IPS-18a (cell line): ENCODE measurements around the gene TFG.

Experiments
- H3K27ac ChIP-seq: one replicate; pipeline ENCODE4 v1.5.1; 2013; ENCODE audit warnings: low read length
- H3K27me3 ChIP-seq: one replicate; pipeline ENCODE4 v1.6.1; 2013; ENCODE audit warnings: mild to moderate bottlenecking, low read length; ENCODE audit not compliant: control insufficient read depth, insufficient read depth
- H3K36me3 ChIP-seq: one replicate; pipeline ENCODE4 v1.6.1; 2013; ENCODE audit warnings: low read depth, low read length; ENCODE audit not compliant: control insufficient read depth
- H3K4me1 ChIP-seq: one replicate; pipeline ENCODE4 v1.6.1; 2013; ENCODE audit warnings: low read depth, low read length; ENCODE audit not compliant: control insufficient read depth
- H3K4me3 ChIP-seq: one replicate; pipeline ENCODE4 v1.5.1; 2013; ENCODE audit warnings: low read length
- H3K9ac ChIP-seq: one replicate; pipeline ENCODE4 v1.6.1; 2013; ENCODE audit warnings: mild to moderate bottlenecking, low read length, moderate library complexity
- H3K9me3 ChIP-seq: one replicate; pipeline ENCODE4 v1.6.1; 2013; ENCODE audit warnings: low read depth, low read length; ENCODE audit not compliant: control insufficient read depth

Gene TFG

DNA sequence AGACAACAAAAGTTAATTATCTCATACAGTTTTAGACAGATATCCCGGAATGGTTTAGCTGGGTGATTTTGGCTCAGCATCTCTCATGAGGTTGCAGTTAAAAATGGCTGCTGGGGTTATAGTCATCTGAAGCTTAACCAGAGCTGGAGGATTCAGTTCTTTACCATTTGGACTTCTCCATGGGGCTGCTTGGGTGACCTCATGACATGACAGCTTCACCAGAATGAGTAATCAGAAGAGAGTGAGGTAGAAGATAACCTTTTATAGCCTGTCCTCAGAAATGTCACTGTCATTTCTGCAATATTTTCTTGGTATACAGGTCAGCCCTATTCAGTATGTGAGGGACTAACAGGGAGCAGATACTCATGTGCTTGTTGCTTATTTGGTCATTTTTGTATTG is 30.9 kb downstream of the TFG start:
- H3K27ac ChIP-seq, result no peak overlapping the region
- H3K9ac ChIP-seq, result no peak overlapping the region
- no peaks in the 10 kb centered on the region for H3K9me3 ChIP-seq
- peaks cover 4% of the 10 kb centered on the region for H3K4me1 ChIP-seq
- H3K27me3 ChIP-seq, result no peaks in the 10 kb centered on the region
- peaks cover 73% of the 10 kb centered on the region for H3K36me3 ChIP-seq
- H3K4me3 ChIP-seq, result no peak overlapping the region

- Histone ChIP-seq H3K27me3 (no peaks in the 10 kb centered on the region), H3K4me3 (no peak overlapping the region), H3K9me3 (no peaks in the 10 kb centered on the region), H3K27ac (no peak overlapping the region), H3K4me1 (no peaks in the 10 kb centered on the region), H3K36me3 (peaks cover 84% of the 10 kb centered on the region), H3K9ac (no peak overlapping the region)
Observed at GRCh38 chr3:100743535-100743934, 34.2 kb downstream of the TFG start.

DNA sequence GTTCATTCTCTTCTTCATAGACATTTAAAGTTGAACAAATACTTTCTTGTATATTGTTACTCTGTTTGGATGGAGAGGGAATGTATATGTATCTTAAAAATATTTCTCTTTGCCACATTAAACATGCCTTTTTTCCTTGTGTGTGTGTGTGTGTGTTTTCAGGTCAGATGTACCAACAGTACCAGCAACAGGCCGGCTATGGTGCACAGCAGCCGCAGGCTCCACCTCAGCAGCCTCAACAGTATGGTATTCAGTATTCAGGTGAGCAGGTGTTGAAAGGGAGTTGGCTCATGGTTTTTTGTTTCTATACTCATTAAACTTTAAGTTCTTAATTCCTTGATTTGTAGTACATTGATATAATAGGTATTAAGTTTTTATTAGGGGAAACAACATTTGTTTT is 35.4 kb downstream of the TFG start:
- Histone ChIP-seq H3K27ac (no peak overlapping the region), H3K4me1 (no peaks in the 10 kb centered on the region), H3K9me3 (no peaks in the 10 kb centered on the region), H3K27me3 (no peaks in the 10 kb centered on the region), H3K36me3 (peaks cover 84% of the 10 kb centered on the region), H3K4me3 (no peak overlapping the region), H3K9ac (no peak overlapping the region)

DNA sequence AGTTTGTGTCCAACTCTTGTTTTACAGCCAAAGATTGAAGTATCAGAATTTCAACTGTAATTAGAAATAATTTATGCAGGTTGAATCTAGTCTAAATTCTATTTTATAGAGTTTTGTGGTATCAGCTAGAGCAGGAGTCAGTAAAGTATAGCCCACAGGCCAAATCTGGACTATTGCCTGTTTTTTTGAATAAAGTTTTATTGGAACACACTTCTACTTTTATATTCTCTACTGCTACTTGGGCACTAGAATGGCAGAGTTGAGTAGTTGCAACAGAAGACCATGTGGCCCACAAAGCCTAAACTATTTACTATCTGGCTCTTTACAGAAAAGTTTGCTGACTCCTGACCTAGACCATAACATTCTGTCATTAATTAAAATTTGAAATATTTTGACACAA is 36.3 kb downstream of the TFG start:
- no peaks in the 10 kb centered on the region for H3K27me3 ChIP-seq
- H3K9ac ChIP-seq, result no peak overlapping the region
- no peak overlapping the region for H3K27ac ChIP-seq
- no peaks in the 10 kb centered on the region for H3K4me1 ChIP-seq
- H3K9me3 ChIP-seq, result no peaks in the 10 kb centered on the region
- H3K36me3 ChIP-seq, result peaks cover 85% of the 10 kb centered on the region
- no peak overlapping the region for H3K4me3 ChIP-seq

- no peak overlapping the region for H3K4me3 ChIP-seq
- H3K36me3 ChIP-seq, result peaks cover 86% of the 10 kb centered on the region
- no peak overlapping the region for H3K9ac ChIP-seq
- no peak overlapping the region for H3K27ac ChIP-seq
- H3K27me3 ChIP-seq, result no peaks in the 10 kb centered on the region
- no peaks in the 10 kb centered on the region for H3K4me1 ChIP-seq
- no peaks in the 10 kb centered on the region for H3K9me3 ChIP-seq
Observed at GRCh38 chr3:100746092-100746491, 36.8 kb downstream of the TFG start.

DNA sequence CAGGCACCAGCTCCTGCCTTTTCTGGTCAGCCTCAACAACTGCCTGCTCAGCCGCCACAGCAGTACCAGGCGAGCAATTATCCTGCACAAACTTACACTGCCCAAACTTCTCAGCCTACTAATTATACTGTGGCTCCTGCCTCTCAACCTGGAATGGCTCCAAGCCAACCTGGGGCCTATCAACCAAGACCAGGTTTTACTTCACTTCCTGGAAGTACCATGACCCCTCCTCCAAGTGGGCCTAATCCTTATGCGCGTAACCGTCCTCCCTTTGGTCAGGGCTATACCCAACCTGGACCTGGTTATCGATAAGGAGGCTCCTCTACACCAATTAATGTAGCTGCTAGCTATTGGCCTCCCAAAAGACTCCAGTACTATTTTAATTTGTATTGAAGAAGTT is 38.9 kb downstream of the TFG start:
- Histone ChIP-seq H3K4me3 (no peak overlapping the region), H3K4me1 (peaks cover 6% of the 10 kb centered on the region), H3K27ac (no peak overlapping the region), H3K9me3 (no peaks in the 10 kb centered on the region), H3K36me3 (peaks cover 68% of the 10 kb centered on the region), H3K9ac (no peak overlapping the region), H3K27me3 (no peaks in the 10 kb centered on the region)

DNA sequence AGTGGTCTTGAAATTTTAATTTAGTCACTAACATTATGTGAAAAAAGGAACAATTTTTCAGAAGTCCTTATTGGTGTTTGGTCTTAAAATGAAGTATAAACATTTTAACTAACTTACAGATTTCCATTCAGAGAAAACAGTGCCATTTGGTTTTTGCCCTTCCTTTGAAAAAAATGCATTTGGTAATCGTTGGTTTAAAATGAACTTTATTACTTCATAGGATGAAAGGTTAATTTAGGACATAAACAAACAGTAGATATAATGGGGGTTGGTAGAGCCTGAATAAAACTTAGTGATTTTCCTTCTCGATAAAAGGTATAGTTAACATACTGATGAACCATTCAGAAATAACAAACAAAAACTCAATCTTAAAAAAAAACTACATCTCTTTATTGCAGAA is 39.7 kb downstream of the TFG start:
- H3K9me3 ChIP-seq, result no peaks in the 10 kb centered on the region
- H3K4me1 ChIP-seq, result peaks cover 13% of the 10 kb centered on the region
- no peak overlapping the region for H3K27ac ChIP-seq
- no peak overlapping the region for H3K4me3 ChIP-seq
- H3K27me3 ChIP-seq, result no peaks in the 10 kb centered on the region
- peaks cover 68% of the 10 kb centered on the region for H3K36me3 ChIP-seq
- no peak overlapping the region for H3K9ac ChIP-seq

GRCh38 chr3:100753846-100754245 is 44.6 kb downstream of the TFG start:
- no peak overlapping the region for H3K9ac ChIP-seq
- H3K27ac ChIP-seq, result no peak overlapping the region
- peak overlapping the region; percentile 16 for H3K4me3 ChIP-seq
- no peaks in the 10 kb centered on the region for H3K9me3 ChIP-seq
- peaks cover 16% of the 10 kb centered on the region for H3K4me1 ChIP-seq
- no peaks in the 10 kb centered on the region for H3K27me3 ChIP-seq
- H3K36me3 ChIP-seq, result peaks cover 21% of the 10 kb centered on the region

- Histone ChIP-seq H3K4me1 (peaks cover 16% of the 10 kb centered on the region), H3K36me3 (peaks cover 12% of the 10 kb centered on the region), H3K9me3 (no peaks in the 10 kb centered on the region)
Observed at GRCh38 chr3:100754563-100755334, 45.5 kb downstream of the TFG start.

DNA sequence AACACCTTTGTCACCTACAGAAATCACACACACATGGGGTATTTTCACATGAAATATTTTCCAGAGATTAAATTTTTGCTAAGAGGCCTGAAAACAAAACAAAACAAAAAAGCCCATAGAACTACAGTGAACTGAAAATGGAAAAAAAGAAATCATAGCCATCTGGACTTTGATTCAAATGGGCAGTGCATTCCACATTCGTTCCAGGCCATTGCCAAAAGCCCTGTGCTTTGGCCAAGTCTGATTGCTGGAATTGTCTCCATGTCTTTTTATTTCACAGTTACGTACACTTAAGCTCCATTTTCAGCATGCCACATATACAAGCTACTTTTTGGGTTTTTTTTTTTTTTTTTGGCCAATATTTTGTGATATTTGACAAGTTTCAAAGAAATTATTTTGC is 47.1 kb downstream of the TFG start:
- H3K9me3 ChIP-seq, result no peaks in the 10 kb centered on the region
- no peak overlapping the region for H3K4me3 ChIP-seq
- no peaks in the 10 kb centered on the region for H3K27me3 ChIP-seq
- peaks cover 17% of the 10 kb centered on the region for H3K4me1 ChIP-seq
- no peak overlapping the region for H3K9ac ChIP-seq
- H3K36me3 ChIP-seq, result no peaks in the 10 kb centered on the region
- H3K27ac ChIP-seq, result no peak overlapping the region

More at GRCh38 chr3:100754563-100755334, 45.5 kb downstream of the TFG start:
- Histone ChIP-seq H3K27me3 (no peaks in the 10 kb centered on the region), H3K4me3 (no peak overlapping the region), H3K9ac (no peak overlapping the region), H3K27ac (no peak overlapping the region)

GRCh38 chr3:100759159-100759558 is 49.9 kb downstream of the TFG start:
- Histone ChIP-seq H3K4me3 (no peak overlapping the region), H3K4me1 (peaks cover 6% of the 10 kb centered on the region), H3K27ac (no peak overlapping the region), H3K27me3 (no peaks in the 10 kb centered on the region), H3K36me3 (no peaks in the 10 kb centered on the region), H3K9ac (no peak overlapping the region), H3K9me3 (no peaks in the 10 kb centered on the region)

DNA sequence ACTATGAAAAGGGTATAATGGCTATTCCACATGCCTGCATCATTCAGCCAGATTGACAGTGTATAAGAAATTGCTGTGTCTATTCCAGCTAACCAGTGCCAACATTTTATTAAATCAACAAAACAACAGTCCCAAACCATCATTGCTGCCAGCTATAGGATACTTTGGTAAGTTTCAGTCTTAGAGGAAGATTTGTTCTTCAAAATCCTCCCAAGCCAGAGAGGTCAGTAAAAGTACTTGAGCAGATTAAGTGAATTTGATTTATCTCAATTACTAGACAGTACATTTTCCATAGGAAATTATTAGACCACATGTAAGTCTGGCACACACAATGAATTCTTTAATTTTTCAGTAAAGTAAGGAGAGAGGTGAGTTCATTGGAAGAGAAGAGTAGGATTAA is 50.7 kb downstream of the TFG start:
- no peaks in the 10 kb centered on the region for H3K36me3 ChIP-seq
- no peak overlapping the region for H3K4me3 ChIP-seq
- no peaks in the 10 kb centered on the region for H3K27me3 ChIP-seq

More for the DNA sequence above, 50.7 kb downstream of the TFG start:
- no peak overlapping the region for H3K27ac ChIP-seq
- no peaks in the 10 kb centered on the region for H3K9me3 ChIP-seq
- no peak overlapping the region for H3K9ac ChIP-seq
- peaks cover 6% of the 10 kb centered on the region for H3K4me1 ChIP-seq
